Stimulated activated CD8-positive, alpha-beta memory T cell treated with anti-CD3 and anti-CD28 coated beads, Interleukin-4, amount 100 ng/mL, for 4 hours (primary cell): Measurements from ENCODE around the gene PNPLA2.

Source experiments
- DNase-seq, 2 donors: peaks; one replicate each; pipeline ENCODE4 v3.0.0-alpha.2; 2020; ENCODE audit warnings: low read depth in 2 of 2, low spot score in 1 of 2

The PNPLA2 gene

DNA sequence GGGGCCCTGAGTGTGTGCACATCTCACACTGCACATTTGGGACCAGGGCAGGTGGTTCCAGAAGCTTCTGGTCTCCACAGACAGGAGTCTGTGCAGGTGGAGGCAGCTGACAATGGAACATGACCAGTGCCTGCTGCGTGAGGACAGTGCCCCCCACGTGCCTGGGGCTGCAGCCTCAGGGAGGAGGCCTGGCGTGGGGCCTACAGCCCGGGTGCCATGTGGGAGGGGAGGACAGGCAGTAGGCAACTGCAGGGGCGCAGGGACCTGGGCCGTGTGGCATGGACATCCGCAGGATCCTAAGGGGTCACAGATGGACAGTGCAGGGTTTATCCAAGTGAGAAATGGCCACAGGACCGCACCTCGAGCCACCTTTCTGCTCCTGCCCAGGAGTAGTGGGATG lies 52.8 kb downstream of the PNPLA2 start:
- DNase-seq, result no peak

DNA sequence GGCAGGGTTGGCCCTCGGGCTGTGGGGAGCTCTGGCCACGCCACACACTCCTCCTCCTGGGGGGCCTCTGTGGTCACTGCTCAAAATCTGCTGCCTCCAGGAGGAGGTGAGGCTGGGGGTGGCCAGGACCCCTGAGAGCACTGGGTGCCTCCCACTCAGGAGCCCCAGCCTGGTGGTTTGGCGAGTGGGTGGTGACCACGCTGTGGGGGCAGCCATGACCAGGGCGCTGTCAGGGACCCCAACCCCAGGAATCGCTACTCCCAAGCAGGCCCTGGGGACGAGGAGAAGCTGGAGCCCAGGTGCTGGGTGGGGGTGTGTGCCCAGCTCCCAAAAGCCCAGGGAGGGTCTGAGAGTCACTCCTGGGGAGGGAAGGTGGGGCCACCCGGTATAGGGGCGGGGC lies 54.1 kb downstream of the PNPLA2 start:
- DNase-seq, result no peak

DNA sequence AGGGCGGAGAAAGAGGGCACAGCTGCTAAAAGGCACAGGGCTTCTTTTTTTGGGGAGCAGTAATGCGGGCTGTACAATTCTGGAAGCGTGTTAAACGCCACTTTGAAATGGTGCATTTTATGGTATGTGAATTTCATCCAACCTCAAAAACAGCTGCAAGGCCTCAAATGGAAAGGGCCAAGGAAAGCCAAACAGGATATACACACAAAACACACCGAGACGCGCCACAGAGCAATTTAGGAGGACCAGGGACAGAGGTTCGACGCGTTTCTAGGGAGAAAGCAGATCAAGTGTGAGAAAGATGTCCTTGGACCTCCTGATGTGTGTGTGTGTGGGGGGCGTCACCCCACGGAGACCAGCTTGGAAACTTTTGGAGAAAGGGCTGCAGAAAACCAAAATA lies 55.0 kb downstream of the PNPLA2 start:
- DNase-seq, result no peak
